GM18867 (cell line): ENCODE results near the gene NT5DC3.

Experiments
- ATAC-seq: cut with Tn5 transposase; IDR thresholded peaks from one replicate; pipeline ENCODE4 v1.9.1; 2021; ENCODE audit warnings: mild to moderate bottlenecking, moderate library complexity; ENCODE audit not compliant: unreplicated experiment

The NT5DC3 gene

DNA sequence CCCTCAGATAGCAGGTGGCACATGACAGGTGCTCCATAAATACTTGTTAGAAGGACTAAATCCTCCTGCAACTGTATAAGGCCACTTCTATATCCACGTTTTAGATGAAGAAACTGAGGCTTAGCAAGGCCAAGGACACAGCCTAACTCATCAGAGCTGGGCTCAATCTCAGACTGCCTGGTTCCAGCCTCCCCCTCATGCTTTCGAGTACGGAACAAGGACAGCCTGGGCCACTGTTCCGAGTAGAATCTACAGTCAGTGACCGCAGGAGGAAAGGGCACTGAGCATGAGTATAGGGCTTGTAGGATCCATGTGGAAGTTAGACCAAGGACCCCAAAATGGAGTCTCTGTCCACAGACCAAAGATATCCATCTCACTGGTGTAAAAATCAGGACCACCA, 84.6 kb downstream of the NT5DC3 start:
- no peak for ATAC-seq

DNA sequence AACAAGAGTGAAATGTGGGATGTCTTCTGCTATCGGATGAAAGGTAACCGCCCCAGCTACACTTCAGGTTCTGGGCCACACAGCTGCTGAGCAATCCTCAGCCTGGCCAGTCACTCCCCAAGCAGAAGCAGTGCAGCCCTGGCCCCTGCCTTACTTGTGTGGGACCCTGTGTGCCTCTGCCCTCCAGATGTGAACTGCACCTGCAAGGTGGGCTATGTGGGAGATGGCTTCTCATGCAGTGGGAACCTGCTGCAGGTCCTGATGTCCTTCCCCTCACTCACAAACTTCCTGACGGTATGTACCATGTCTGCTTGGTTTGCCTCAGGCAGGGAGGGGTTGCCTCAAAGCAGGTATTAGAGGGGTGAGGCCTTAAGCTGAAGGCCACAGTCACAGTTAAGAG, 85.6 kb downstream of the NT5DC3 start:
- no peak for ATAC-seq

DNA sequence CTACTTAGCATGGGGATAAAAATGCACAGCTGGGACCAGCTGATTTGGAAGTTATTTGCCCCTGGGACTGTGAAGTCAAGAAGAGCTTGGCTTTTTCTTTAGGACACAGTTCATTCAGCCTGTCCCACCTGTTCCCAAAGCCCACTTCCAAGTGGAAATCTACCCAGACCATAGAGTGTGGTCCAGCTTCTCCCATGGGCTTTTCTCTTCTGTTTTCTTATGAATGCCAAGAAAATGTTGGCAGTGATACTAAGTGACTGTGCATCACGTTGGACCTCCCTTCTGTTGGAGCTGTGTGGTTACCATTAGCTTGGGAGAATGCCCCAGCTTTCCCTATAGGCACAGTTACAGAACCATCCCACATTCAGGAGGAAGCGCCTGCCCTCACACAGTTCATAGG, 89.4 kb downstream of the NT5DC3 start:
- ATAC-seq, result no peak

DNA sequence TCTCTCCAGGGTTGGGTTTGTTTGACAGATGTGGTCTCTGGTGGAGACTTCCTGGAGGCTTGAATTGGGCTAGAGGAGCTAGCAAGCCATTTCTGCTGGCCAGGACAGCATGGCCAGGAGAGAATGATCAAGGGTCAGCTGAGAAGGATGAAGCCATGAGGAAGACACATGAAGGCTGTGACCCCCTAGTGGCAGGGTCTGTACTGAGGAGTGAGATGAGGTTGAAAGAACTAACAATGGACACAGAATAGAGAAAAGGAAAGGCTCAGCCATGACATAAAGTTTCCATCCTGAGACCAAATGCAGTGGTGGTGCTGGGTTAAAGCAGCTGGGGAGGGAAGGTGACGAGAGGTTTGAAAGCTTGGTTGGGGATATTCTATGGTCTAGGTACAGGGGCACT, 89.9 kb downstream of the NT5DC3 start:
- ATAC-seq, result no peak

DNA sequence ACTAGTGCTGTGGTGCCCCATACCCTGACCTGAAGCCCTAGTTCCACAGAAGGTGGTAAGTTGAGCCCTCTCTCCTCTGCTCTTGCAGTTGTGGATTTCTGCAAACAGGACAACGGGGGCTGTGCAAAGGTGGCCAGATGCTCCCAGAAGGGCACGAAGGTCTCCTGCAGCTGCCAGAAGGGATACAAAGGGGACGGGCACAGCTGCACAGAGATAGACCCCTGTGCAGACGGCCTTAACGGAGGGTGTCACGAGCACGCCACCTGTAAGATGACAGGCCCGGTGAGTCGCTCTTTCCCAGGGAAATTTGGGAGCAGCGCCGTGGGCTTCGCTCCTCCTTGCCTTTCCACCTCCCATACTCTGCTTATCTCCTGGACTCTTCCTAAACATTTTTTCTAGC, 92.2 kb downstream of the NT5DC3 start:
- no peak for ATAC-seq

DNA sequence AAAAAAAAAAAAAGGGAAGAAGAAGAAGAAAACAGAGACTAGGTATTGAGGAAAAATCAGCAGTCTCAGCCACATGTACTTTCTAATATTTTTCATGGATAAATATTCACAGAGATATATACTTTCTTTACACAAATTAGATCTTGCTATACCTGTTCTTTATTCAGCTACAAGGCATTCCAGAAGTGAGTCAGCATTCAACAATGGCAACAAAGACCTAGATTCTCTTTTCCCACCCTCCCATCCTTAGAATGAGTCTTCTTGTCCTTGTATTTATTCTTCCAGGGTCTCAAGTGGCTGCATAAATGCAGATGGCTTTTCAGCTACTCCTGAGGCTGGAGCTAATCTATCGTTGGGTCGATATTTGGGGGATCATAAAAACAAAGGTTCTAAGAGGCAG, 93.0 kb downstream of the NT5DC3 start:
- ATAC-seq, result no peak

DNA sequence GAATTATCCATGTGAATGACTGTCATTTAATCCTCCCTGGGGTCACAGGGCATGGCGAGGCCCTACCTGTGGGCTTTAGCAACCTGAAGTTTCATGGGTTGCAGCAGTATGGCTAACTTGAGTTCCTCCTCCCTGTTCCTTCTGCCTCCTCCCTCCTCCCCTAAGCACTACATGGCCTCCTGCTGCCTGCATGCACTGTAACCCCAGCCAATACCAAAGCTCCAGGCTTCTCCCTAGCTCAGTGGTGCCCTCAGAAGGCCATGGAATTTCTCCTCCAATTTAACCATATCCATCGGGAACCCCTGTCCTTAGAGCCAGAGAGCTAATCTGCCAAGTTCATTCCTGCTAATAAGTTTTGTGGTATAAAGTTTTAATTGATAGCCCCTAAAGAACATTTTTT, 95.1 kb downstream of the NT5DC3 start:
- ATAC-seq, result no peak

DNA sequence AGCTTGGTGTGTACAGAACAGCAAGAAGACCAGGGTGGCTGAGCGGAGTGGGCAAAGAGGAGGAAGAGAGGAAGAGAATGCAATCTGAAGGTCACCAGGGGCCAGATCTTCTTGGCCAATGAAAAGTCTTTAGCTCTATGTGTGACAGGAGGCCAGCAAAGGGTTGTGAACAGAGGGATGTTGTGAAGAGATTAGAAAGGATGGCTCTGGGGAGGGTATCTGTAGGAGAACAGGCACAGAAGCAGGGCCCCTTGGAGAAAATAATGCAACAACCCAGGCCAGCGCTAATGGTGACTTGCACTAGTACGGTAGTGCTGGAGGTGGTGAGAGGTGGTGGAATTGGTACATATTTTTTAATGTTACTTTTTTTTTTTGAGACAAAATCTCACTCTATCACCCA, 97.2 kb downstream of the NT5DC3 start:
- ATAC-seq, result no peak

DNA sequence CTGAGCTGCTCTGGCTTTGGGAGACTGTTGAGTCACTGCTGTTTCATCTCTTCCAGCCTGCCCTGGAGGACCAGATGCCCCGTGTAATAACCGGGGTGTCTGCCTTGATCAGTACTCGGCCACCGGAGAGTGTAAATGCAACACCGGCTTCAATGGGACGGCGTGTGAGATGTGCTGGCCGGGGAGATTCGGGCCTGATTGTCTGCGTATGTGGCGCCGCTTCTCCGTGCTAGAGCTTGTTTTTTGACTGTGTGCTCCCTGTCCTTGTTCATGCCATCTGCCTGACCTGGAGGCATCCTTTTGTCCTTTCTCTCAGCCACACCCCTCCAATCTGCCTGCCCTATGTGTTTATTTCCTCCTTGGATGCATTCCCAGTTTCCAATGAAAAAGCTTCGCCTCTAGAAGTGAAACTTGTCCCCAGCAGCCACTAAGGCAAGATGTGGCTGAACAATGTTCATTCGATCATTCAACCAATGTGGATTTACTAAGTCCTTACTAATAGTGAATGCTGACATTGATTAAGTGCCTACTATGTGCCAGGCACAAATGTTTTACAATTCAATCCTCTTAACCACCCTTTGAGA, 98.6 kb downstream of the NT5DC3 start:
- no peak for ATAC-seq

DNA sequence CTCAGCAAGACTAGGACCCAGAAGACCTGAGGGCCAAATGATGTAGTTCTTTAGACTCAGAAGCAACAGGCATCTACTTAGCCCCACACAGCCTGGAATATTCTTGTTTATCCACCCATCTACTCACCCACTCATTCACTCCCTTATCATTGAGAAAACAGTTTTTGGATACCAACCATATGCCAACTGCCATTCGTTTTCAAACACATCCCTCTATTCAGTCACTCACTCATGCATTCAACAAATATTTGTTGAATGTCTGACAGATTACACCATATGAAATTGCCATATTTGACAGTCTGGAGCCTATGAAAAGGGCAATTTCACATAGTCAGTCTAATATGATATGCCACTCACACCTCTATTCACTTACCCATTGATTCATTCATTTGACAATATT, 103.2 kb downstream of the NT5DC3 start:
- no peak for ATAC-seq

DNA sequence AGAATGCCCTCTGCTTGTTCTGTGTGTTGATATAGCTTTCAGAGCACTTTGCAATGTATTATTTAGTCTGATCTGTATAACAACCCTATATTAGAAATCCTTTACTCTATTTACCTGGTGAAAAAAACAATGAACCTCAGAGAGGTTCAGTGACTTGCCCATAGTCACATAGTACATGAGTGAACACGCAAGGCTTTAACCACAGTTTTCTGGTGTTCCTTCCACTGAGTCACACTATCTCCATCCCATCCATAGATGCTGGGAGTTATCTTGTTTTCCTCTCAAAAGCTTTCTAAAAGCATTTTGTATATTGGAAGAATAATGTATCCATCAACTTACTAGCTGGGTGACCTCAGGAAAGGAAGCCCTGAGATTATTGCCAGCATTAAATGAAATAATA, 104.5 kb downstream of the NT5DC3 start:
- no peak for ATAC-seq

DNA sequence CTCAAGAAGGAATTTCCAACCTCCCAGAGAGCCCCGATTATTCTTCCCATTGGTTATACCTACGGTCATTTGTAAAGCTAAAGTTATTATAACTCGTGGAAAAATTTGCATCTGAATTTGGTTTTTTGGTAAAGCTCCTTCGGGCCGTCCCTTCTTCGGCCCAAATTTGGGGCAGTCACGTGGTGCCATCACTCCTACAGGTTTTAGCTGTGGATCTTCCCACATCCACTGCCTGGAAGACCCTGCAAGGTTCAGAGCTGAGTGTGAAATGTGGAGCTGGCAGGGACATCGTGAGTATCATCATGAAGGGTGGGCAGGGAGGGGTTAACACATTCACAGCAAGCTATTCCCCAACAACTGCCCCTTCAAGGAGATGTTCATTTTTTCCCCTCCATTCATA, 105.7 kb downstream of the NT5DC3 start:
- no peak for ATAC-seq

DNA sequence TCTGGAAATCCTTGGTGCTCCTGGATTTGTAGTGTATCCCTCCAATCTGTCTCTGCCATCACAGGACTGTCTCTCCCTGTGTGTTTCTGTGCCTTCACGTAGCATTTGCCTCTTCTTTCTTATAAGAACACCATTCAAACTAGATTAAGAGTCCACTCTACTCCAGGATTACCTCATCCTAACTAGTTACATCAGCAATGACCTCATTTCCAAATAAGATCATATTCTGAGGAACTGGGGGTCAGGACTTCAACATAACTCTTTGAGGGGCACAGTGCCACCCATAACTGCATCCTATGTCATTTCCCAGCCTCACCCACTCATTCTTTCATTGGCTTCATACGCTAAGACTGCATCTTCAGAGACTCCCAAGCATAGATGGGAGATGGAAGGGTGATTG, 106.2 kb downstream of the NT5DC3 start:
- no peak for ATAC-seq

DNA sequence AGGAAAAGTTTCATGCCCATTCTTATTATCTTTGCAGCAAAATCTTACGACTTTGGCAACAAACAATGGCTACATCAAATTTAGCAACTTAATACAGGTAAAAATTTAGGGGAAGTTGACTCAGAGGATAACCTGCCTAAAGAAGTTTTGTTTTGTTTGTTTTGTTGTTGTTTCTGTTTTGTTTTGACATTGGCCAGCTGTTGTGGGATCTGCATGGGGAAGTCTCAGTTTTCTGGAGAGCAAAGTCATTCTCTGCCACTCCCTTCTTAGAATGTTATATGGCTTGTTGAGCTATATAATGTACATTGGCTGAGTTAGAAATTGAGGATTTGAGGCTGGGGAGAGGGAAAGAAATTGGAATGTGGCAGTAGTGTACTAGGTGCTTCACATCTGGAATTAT, 109.5 kb downstream of the NT5DC3 start:
- ATAC-seq, result no peak

DNA sequence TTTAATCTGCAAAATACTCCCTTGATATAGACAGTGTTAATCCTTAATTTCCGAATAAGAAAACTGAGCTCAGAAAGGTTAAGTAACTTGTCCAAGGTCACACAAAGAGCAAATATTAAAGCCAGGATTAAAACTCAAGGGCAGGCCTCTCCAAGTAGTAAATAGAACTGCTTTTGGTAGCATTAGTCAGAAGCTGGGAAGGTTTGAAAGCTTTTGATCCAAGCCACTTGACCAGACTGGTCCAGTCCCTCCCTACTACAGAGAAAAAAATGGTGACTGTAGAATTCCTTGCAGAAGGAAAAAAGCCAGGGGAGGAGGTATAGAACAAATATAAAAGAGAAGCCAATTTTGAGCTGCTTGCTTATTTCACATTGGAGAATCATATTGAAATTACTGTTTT, 111.5 kb downstream of the NT5DC3 start:
- no peak for ATAC-seq

DNA sequence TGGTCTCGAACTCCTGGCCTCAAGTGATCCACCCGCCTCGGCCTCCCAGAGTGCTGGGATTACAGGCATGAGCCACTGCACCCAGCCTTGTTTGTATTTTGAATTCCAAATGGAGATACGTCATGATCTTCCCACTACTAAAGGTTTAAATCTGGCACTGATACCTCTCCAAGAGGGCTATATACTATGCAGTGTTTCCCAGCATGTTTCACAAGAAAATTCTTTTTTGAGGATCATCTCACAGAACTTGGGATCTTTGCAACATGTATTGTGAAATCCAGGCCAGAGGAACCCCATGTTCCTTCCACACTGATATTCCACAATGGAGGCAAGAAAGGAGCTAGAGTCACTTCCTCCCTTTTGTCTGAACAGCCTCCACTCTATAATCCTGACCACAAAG, 112.7 kb downstream of the NT5DC3 start:
- no peak for ATAC-seq

DNA sequence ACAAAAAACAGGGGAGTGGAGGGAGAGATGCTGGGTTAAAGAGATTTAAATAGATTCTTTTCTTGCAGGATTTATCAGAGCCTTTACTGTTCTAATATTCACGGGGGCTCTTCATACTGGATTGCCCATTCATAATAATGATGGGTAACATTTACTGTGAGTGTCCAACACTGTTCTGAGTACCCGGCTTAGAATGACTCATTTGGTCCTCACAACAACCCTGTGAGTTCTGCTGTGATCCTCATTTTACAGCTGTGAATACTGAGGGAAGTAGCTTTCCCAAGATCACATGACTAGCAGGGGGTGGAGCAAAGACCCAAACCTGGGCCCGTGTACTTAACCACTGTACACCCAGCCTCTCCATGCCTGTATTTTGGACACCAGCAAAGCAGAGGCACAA, 113.4 kb downstream of the NT5DC3 start:
- ATAC-seq, result no peak

DNA sequence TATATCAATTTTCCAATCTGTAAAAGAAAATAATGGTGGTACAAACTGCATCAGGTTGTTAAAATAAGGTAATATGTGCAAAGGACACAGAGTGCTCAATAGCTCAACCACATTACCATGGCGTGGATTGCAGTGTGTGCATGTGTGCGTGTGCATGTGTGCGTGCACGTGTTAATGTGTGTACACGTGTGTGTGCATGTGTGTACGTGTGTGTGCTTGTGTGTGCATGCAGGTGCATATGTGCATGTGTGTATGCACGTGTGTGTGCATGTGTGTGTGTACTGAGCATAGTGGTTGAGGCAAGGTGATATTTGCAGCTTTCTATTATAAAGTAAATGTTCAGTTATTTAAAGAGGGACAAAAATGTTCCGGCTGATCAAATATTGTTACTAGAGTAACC, 115.6 kb downstream of the NT5DC3 start:
- ATAC-seq, result no peak
